Panc1 (cell line): ENCODE measurements around the gene LRP1B.

Experiments
- POLR2AphosphoS5 ChIP-seq: IDR thresholded peaks from 2 replicates; pipeline ENCODE4 v1.6.1; 2012; ENCODE audit warnings: mild to moderate bottlenecking, low read depth, low read length, moderate library complexity
- TF ChIP-seq, protein P1 (sequence below): fragments of 450-650 bp; IDR thresholded peaks from 2 replicates; pipeline ENCODE4 v1.5.1; 2017; ENCODE audit warnings: mild to moderate bottlenecking
- TF ChIP-seq, protein P2 (sequence below), 2 experiments: IDR thresholded peaks; 2 replicates each; pipeline ENCODE4 v1.6.1; 2011 to 2012; ENCODE audit warnings: low read depth in 2 of 2, control low read depth in 1 of 2, low read length in 1 of 2, mild to moderate bottlenecking in 1 of 2, moderate library complexity in 1 of 2; ENCODE audit not compliant: insufficient read depth in 1 of 2

DNA sequence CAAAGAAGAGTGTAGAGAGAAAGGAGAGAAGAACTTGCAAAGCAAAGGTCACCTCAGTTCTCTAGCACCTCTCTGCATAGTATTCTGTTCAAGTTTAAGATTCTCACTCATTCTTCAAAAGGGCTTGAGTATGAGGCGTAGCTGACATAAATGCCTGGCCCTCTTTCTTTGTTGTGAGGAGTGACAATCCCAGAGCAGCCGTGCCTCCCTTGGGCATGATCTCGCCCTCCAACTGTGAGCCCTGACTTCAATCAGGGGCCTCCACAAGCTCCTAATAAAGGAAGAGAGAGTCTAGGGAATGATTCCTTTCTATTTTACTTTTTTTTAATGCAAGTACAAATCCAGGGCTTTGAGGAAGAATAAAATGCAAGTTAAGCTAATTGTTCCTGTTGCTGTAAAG is 402.7 kb downstream of the LRP1B start:
- TF ChIP-seq POLR2AphosphoS5, result no peak
- TF ChIP-seq, protein P1, sequence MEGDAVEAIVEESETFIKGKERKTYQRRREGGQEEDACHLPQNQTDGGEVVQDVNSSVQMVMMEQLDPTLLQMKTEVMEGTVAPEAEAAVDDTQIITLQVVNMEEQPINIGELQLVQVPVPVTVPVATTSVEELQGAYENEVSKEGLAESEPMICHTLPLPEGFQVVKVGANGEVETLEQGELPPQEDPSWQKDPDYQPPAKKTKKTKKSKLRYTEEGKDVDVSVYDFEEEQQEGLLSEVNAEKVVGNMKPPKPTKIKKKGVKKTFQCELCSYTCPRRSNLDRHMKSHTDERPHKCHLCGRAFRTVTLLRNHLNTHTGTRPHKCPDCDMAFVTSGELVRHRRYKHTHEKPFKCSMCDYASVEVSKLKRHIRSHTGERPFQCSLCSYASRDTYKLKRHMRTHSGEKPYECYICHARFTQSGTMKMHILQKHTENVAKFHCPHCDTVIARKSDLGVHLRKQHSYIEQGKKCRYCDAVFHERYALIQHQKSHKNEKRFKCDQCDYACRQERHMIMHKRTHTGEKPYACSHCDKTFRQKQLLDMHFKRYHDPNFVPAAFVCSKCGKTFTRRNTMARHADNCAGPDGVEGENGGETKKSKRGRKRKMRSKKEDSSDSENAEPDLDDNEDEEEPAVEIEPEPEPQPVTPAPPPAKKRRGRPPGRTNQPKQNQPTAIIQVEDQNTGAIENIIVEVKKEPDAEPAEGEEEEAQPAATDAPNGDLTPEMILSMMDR, result no peak
- TF ChIP-seq, protein P2, sequence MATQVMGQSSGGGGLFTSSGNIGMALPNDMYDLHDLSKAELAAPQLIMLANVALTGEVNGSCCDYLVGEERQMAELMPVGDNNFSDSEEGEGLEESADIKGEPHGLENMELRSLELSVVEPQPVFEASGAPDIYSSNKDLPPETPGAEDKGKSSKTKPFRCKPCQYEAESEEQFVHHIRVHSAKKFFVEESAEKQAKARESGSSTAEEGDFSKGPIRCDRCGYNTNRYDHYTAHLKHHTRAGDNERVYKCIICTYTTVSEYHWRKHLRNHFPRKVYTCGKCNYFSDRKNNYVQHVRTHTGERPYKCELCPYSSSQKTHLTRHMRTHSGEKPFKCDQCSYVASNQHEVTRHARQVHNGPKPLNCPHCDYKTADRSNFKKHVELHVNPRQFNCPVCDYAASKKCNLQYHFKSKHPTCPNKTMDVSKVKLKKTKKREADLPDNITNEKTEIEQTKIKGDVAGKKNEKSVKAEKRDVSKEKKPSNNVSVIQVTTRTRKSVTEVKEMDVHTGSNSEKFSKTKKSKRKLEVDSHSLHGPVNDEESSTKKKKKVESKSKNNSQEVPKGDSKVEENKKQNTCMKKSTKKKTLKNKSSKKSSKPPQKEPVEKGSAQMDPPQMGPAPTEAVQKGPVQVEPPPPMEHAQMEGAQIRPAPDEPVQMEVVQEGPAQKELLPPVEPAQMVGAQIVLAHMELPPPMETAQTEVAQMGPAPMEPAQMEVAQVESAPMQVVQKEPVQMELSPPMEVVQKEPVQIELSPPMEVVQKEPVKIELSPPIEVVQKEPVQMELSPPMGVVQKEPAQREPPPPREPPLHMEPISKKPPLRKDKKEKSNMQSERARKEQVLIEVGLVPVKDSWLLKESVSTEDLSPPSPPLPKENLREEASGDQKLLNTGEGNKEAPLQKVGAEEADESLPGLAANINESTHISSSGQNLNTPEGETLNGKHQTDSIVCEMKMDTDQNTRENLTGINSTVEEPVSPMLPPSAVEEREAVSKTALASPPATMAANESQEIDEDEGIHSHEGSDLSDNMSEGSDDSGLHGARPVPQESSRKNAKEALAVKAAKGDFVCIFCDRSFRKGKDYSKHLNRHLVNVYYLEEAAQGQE (IDR thresholded peaks at IDR 0.05; ENCODE audit: insufficient read depth in 1 of 2, low read depth in 2 of 2, low read length in 1 of 2), result no peak
